H1 (cell line): ENCODE data around the gene CIBAR2. TPM values are rescaled to one million over a fixed set of nuclear protein-coding genes. Genes with fewer than 3 reads are reported as not detected.

Experiments used
- CTCF ChIA-PET: fragments of 300-600 bp; sonication (Branson Sonifier 250); formaldehyde crosslinking; loops from one replicate; lab custom pipeline; 2021; ENCODE audit not compliant: partially characterized antibody; lab: Charles Lee
- POLR2A ChIA-PET: fragments of 300-600 bp; sonication (Branson Sonifier 250); formaldehyde crosslinking; loops from one replicate; lab custom pipeline; 2021; ENCODE audit warnings: inconsistent platforms; ENCODE audit not compliant: partially characterized antibody; lab: Charles Lee
- DNase-seq, 2 experiments: peaks; one replicate each; pipeline versions ENCODE4 v3.0.0 to v3.0.0-alpha.2; 2010 to 2022; ENCODE audit warnings: low spot score in 2 of 2, low read depth in 1 of 2, mixed read lengths in 1 of 2
- FAIRE-seq: peaks from 2 replicates; lab custom pipeline; 2011; peaks lifted over from hg19 to GRCh38; lab: Jason Lieb, UNC
- H2AFZ ChIP-seq: 2 replicates; pipeline ENCODE4 v1.8.1; 2012; ENCODE audit warnings: low read length, inconsistent platforms
- H2AK5ac ChIP-seq: 2 replicates; pipeline ENCODE4 v1.6.1; 2013; ENCODE audit warnings: low read depth, low read length
- H2BK120ac ChIP-seq: replicated peaks from 2 replicates; pipeline ENCODE3; 2013; ENCODE audit warnings: low read depth, low read length, inconsistent platforms
- H2BK12ac ChIP-seq: 2 replicates; pipeline ENCODE4 v1.6.1; 2013; ENCODE audit warnings: low read depth, low read length
- H2BK15ac ChIP-seq: 2 replicates; pipeline ENCODE4 v1.6.1; 2013; ENCODE audit warnings: low read length
- H2BK20ac ChIP-seq: 2 replicates; pipeline ENCODE4 v1.6.1; 2013; ENCODE audit warnings: low read length
- H2BK5ac ChIP-seq: 2 replicates; pipeline ENCODE4 v1.6.1; 2013; ENCODE audit warnings: low read depth, low read length
- H3K14ac ChIP-seq: 2 replicates; pipeline ENCODE4 v1.6.1; 2013; ENCODE audit warnings: inconsistent platforms; ENCODE audit not compliant: insufficient read length
- H3K18ac ChIP-seq: 2 replicates; pipeline ENCODE4 v1.6.1; 2013; ENCODE audit warnings: low read length; ENCODE audit errors: extremely low read depth
- H3K23ac ChIP-seq: 2 replicates; pipeline ENCODE4 v1.6.1; 2013; ENCODE audit warnings: inconsistent platforms; ENCODE audit not compliant: insufficient read length
- H3K23me2 ChIP-seq: 2 replicates; pipeline ENCODE4 v1.6.1; 2013; ENCODE audit warnings: low read depth, low read length
- H3K27ac ChIP-seq: 2 replicates; pipeline ENCODE4 v1.6.1; 2011; ENCODE audit warnings: low read depth, low read length, inconsistent platforms
- H3K27me3 ChIP-seq, 4 experiments: replicated peaks in 1 of 4; 1 replicate in 1 of 4; 2 replicates in 3 of 4; pipeline versions ENCODE4 v1.6.1 to v1.8.1; 2011 to 2013; ENCODE audit warnings: low read length in 3 of 4, mild to moderate bottlenecking in 3 of 4, inconsistent platforms in 2 of 4, mixed read lengths in 2 of 4, moderate library complexity in 1 of 4; ENCODE audit not compliant: control insufficient read depth in 3 of 4, insufficient read depth in 3 of 4; ENCODE audit errors: extremely low read depth in 1 of 4
- H3K36me3 ChIP-seq, 4 experiments: 2 replicates each; pipeline versions ENCODE4 v1.6.1 to v1.8.1; 2011 to 2013; ENCODE audit warnings: mild to moderate bottlenecking in 4 of 4, low read length in 3 of 4, moderate library complexity in 2 of 4, control low read depth in 1 of 4, inconsistent platforms in 1 of 4; ENCODE audit not compliant: insufficient read depth in 4 of 4, control insufficient read depth in 2 of 4
- H3K4ac ChIP-seq: replicated peaks from 2 replicates; pipeline ENCODE3; 2013; ENCODE audit warnings: low read length, low read depth, mixed read lengths, inconsistent platforms; ENCODE audit not compliant: insufficient read length
- H3K4me1 ChIP-seq, 4 experiments: replicated peaks in 1 of 4; 1 replicate in 1 of 4; 2 replicates in 3 of 4; pipeline versions ENCODE4 v1.6.1 to v1.8.1; 2011 to 2013; ENCODE audit warnings: low read length in 3 of 4, inconsistent platforms in 2 of 4, mixed read lengths in 1 of 4; ENCODE audit not compliant: insufficient read depth in 4 of 4, control insufficient read depth in 3 of 4
- H3K4me2 ChIP-seq, 2 experiments: 2 replicates each; pipeline versions ENCODE4 v1.6.1 to v1.8.1; 2011 to 2013; ENCODE audit warnings: low read depth in 2 of 2, low read length in 2 of 2, control low read depth in 1 of 2, inconsistent platforms in 1 of 2, mild to moderate bottlenecking in 1 of 2; ENCODE audit not compliant: insufficient read depth in 1 of 2
- H3K4me3 ChIP-seq, 4 experiments: fragments of 200-600, 300-600 bp in 1 of 4; sonication (generic), shearing (Covaris generic), sonication (Bioruptor Twin) in 1 of 4; 2 replicates each; pipeline versions ENCODE4 v1.5.1 to v1.8.1; 2011 to 2016; ENCODE audit warnings: low read length in 4 of 4, low read depth in 3 of 4, control low read depth in 2 of 4, inconsistent platforms in 2 of 4, mild to moderate bottlenecking in 2 of 4, mixed read lengths in 1 of 4, moderate library complexity in 1 of 4; ENCODE audit not compliant: insufficient read depth in 2 of 4; ENCODE audit errors: extremely low read depth in 1 of 4
- H3K56ac ChIP-seq: replicated peaks from 2 replicates; pipeline ENCODE3; 2013; ENCODE audit warnings: low read depth, mild to moderate bottlenecking, mixed read lengths, low read length, inconsistent platforms; ENCODE audit not compliant: insufficient read length
- H3K79me1 ChIP-seq: 2 replicates; pipeline ENCODE4 v1.6.1; 2013; ENCODE audit warnings: low read depth, low read length, control low read depth
- H3K79me2 ChIP-seq, 2 experiments: 2 replicates each; pipeline versions ENCODE4 v1.6.1 to v1.8.1; 2012 to 2013; ENCODE audit warnings: low read length in 2 of 2, mild to moderate bottlenecking in 2 of 2, inconsistent platforms in 1 of 2; ENCODE audit not compliant: insufficient read depth in 2 of 2, control insufficient read depth in 1 of 2
- H3K9ac ChIP-seq, 4 experiments: replicated peaks in 1 of 4; 1 replicate in 1 of 4; 2 replicates in 3 of 4; pipeline versions ENCODE4 v1.6.1 to v1.8.1; 2011 to 2013; ENCODE audit warnings: low read depth in 3 of 4, low read length in 3 of 4, control low read depth in 2 of 4, mild to moderate bottlenecking in 2 of 4, moderate library complexity in 2 of 4, inconsistent platforms in 1 of 4; ENCODE audit errors: extremely low read depth in 1 of 4
- H3K9me3 ChIP-seq, 2 experiments: 2 replicates each; pipeline versions ENCODE4 v1.6.1 to v1.8.1; 2012 to 2013; ENCODE audit warnings: mild to moderate bottlenecking in 2 of 2, moderate library complexity in 2 of 2, control low read depth in 1 of 2, inconsistent platforms in 1 of 2, low read depth in 1 of 2, low read length in 1 of 2, mixed read lengths in 1 of 2; ENCODE audit not compliant: insufficient read depth in 2 of 2
- H4K20me1 ChIP-seq, 2 experiments: replicated peaks in 1 of 2; 2 replicates each; pipeline versions ENCODE3 to v1.8.1; 2011 to 2013; ENCODE audit warnings: inconsistent platforms in 2 of 2, low read length in 2 of 2, mild to moderate bottlenecking in 1 of 2; ENCODE audit not compliant: insufficient read depth in 2 of 2, control insufficient read depth in 1 of 2
- H4K5ac ChIP-seq: 2 replicates; pipeline ENCODE4 v1.6.1; 2013; ENCODE audit warnings: low read length, low read depth, mixed read lengths, inconsistent platforms; ENCODE audit not compliant: insufficient read length
- H4K8ac ChIP-seq: 2 replicates; pipeline ENCODE4 v1.8.0; 2013; ENCODE audit warnings: mild to moderate bottlenecking, moderate library complexity, low read length, inconsistent platforms; ENCODE audit not compliant: insufficient read depth; ENCODE audit errors: extremely low read depth
- H4K91ac ChIP-seq: replicated peaks from 2 replicates; pipeline ENCODE3; 2013; ENCODE audit warnings: low read length, mixed read lengths, inconsistent platforms; ENCODE audit not compliant: insufficient read length
- EP300 ChIP-seq, 2 experiments: IDR thresholded peaks; 1 replicate in 1 of 2; 2 replicates in 1 of 2; pipeline ENCODE4 v1.6.1; 2011 to 2012; ENCODE audit warnings: low read depth in 2 of 2, low read length in 2 of 2, mild to moderate bottlenecking in 2 of 2, borderline replicate concordance in 1 of 2, inconsistent platforms in 1 of 2, moderate library complexity in 1 of 2
- RXRA ChIP-seq: IDR thresholded peaks from 2 replicates; pipeline ENCODE4 v1.6.1; 2011; ENCODE audit warnings: low read depth, mild to moderate bottlenecking, low read length, moderate library complexity; ENCODE audit not compliant: insufficient read depth
- WGBS, 2 experiments: shearing (Covaris generic) in 1 of 2; methylation state at CpG; one replicate each; pipeline versions ENCODE4 v1.1.6 to v1.1.7; 2013 to 2015; ENCODE audit warnings: low lambda C conversion rate in 2 of 2, mixed read lengths in 2 of 2, inconsistent platforms in 1 of 2, low coverage in 1 of 2, missing lambda C conversion rate in 1 of 2; ENCODE audit not compliant: insufficient replicate concordance in 2 of 2, insufficient coverage in 1 of 2, insufficient read length in 1 of 2; ENCODE audit errors: extremely low coverage in 1 of 2, missing lambda C conversion rate in 1 of 2; 5-methylcytosine and 5-hydroxymethylcytosine counted together
- polyA plus RNA-seq, 7 experiments: library from polyadenylated mRNA; depleted of rRNA in 3 of 7; stranded (reverse) in 5 of 7; unstranded in 2 of 7; fragments of >200 nt in 5 of 7; fragments of 200-250 nt in 2 of 7; gene quantifications; 1 replicate in 5 of 7; 2 replicates in 1 of 7; 4 replicates in 1 of 7; pipeline versions ENCODE4 v1.2.1 to v1.2.3, GENCODE V29; 2011 to 2013; ENCODE audit warnings: missing spikeins in 2 of 7, mixed read lengths in 2 of 7
- total RNA-seq: library from RNA; stranded (reverse); fragmentation: NEBNext Ultra II Directional; extraction: Animal tissue kit (Norgen Biotek cat#: 25700); gene quantifications from 2 replicates; pipeline ENCODE4 v1.2.1, GENCODE V29; 2021
- TF ChIP-seq, protein P1 (sequence below): IDR thresholded peaks from 2 replicates; pipeline ENCODE4 v1.6.1; 2012; ENCODE audit warnings: inconsistent platforms

CIBAR2 gene
- total and polyA plus RNA-seq, 2 of the 8 experiments (the other 6 are each of a cell fraction or from before 2014, with no cell fraction given): 0.18 TPM; not detected in 1

DNA sequence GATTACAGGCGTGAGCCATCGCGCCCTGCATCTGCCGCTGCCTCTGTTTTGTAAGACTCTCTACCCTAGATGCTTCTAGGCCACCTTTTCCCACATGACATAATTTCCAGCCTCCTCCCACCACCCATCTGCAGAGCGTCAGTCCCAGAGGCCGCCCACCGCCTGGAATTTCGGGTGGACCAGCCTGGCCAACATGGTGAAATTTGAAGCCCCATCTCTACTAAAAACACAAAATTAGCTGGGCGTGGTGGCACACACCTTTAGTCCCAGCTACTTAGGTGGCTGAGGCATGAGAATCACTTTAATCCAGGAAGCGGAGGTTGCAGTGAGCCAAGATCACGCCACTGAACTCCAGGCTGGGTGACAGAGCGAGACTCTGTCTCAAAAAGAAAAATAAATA lies 5.1 kb upstream of the CIBAR2 start:
- H4K5ac ChIP-seq: no peak overlapping the region
- H3K4ac ChIP-seq: no peak overlapping the region
- no peaks in the 10 kb centered on the region for H3K9me3 ChIP-seq
- H3K4me2 ChIP-seq: no peak overlapping the region
- 0 out of 7 replicates have a peak, but pooled peaks cover 0 to 2% (median 0%) of the 10 kb centered on the region in 4 experiments for H3K27me3 ChIP-seq
- no peak overlapping the region for H2BK15ac ChIP-seq
- no peak overlapping the region for H4K8ac ChIP-seq
- DNase-seq: no peak
- POLR2A ChIA-PET: no interaction called here
- H2BK5ac ChIP-seq: no peak overlapping the region
- no peak overlapping the region for H2AFZ ChIP-seq
- no peaks in the 10 kb centered on the region for H3K36me3 ChIP-seq
- no peaks in the 10 kb centered on the region; the same call in 1 of the 2 replicates for H3K23me2 ChIP-seq
- no peak overlapping the region for H2BK12ac ChIP-seq
- H4K20me1 ChIP-seq: no peaks in the 10 kb centered on the region
- H4K91ac ChIP-seq: no peak overlapping the region
- no peak overlapping the region for H3K14ac ChIP-seq
- no peak overlapping the region for H3K18ac ChIP-seq
- no peak overlapping the region for H2AK5ac ChIP-seq
- H3K56ac ChIP-seq: no peak overlapping the region
- WGBS, 2 experiments: 97% methylated on average over 9 of the region's 12 CpGs; no CpG with 5 or more reads in 1 of the 2 experiments
- FAIRE-seq: no peak
- no peaks in the 10 kb centered on the region for H3K79me2 ChIP-seq
- no peak overlapping the region for H3K27ac ChIP-seq
- H3K79me1 ChIP-seq: no peaks in the 10 kb centered on the region
- TF ChIP-seq, protein P1, sequence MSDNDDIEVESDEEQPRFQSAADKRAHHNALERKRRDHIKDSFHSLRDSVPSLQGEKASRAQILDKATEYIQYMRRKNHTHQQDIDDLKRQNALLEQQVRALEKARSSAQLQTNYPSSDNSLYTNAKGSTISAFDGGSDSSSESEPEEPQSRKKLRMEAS: no peak
- TF ChIP-seq EP300 (IDR thresholded peaks at IDR 0.05; ENCODE audit: borderline replicate concordance in 1 of 2, low read depth in 2 of 2, low read length in 2 of 2) (no peak), RXRA (no peak)
- TF ChIP-seq, all 59 proteins: peak for 0
- no peak overlapping the region for H3K23ac ChIP-seq
- peaks cover 0 to 2% (median 0%) of the 10 kb centered on the region in 4 experiments; a peak in 2 of 7 replicates for H3K4me1 ChIP-seq
- no peak overlapping the region for H3K9ac ChIP-seq
- H2BK20ac ChIP-seq: no peak overlapping the region
- no peak overlapping the region for H3K4me3 ChIP-seq
- H2BK120ac ChIP-seq: no peak overlapping the region
- CTCF ChIA-PET: interaction anchor here (1.3 to 1.6 kb wide), 2 partner anchors 52 to 157 kb away, joined by 3 read pairs; no protein-coding TSS in a partner anchor
